Measurements from ENCODE around the gene SYP. TPM values are rescaled to one million over a fixed set of nuclear protein-coding genes. Genes with fewer than 3 reads are reported as not detected.

Gene SYP
- total RNA-seq, 1 donor from 2014 or later, result 1.5 TPM

DNA sequence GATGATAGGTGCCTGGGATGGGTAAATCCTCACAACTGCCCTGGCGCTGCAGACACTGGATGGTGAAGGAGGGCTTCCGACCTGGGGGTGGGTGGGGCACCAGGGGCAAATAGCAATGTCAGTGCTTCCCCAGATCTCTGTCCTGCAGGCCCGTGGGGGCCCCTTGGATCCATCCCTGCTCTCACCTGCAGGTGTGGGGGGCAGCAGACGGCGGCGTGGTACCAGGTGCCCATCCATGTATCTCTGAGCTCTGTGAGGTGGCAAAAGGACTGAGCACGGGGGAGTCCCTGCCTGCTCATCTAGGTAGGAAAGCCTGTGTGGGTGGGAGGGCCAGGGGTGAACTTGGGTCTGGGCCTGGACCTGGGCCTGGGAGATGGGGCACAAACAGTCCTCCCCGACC is 6.5 kb upstream of the SYP start:
- H3K4me1 Mint-ChIP-seq (ENCODE audit: low read depth), result no peaks in the 10 kb centered on the region
- TF ChIP-seq, protein P1, sequence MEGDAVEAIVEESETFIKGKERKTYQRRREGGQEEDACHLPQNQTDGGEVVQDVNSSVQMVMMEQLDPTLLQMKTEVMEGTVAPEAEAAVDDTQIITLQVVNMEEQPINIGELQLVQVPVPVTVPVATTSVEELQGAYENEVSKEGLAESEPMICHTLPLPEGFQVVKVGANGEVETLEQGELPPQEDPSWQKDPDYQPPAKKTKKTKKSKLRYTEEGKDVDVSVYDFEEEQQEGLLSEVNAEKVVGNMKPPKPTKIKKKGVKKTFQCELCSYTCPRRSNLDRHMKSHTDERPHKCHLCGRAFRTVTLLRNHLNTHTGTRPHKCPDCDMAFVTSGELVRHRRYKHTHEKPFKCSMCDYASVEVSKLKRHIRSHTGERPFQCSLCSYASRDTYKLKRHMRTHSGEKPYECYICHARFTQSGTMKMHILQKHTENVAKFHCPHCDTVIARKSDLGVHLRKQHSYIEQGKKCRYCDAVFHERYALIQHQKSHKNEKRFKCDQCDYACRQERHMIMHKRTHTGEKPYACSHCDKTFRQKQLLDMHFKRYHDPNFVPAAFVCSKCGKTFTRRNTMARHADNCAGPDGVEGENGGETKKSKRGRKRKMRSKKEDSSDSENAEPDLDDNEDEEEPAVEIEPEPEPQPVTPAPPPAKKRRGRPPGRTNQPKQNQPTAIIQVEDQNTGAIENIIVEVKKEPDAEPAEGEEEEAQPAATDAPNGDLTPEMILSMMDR (IDR thresholded peaks at IDR 0.05), result no peak
- H3K27me3 Mint-ChIP-seq (ENCODE audit: low read depth), result no peaks in the 10 kb centered on the region
- H3K9me3 Mint-ChIP-seq (ENCODE audit: low read depth), result no peaks in the 10 kb centered on the region
- no peaks in the 10 kb centered on the region for H3K36me3 Mint-ChIP-seq (ENCODE audit: low read depth)
- H3K27ac Mint-ChIP-seq (ENCODE audit: unreplicated experiment), result no peak overlapping the region
- no peak overlapping the region for H3K4me3 Mint-ChIP-seq (ENCODE audit: unreplicated experiment)
- peak; percentile 62 for DNase-seq (ENCODE audit: low spot score)

DNA sequence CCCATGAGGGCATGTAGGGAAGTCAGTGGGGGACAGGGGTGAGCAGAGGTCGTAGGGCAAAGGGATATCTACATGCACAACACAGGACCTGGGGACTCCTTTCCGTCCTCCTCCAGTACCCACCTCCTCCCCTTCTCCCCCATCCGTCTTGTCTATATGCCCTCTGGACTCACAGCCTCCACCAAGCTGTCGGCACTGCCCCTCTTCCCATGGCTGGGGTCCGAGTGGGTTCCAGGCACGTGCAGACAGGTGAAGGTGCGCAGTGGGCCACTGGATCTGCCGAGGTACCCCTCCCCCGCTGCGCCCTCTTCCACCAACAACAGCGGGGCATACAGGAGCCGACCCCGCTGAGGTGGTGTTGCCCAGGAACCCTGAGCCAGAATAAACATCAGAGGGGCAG is 5.5 kb upstream of the SYP start:
- no peaks in the 10 kb centered on the region for H3K36me3 Mint-ChIP-seq (ENCODE audit: low read depth)
- H3K27ac Mint-ChIP-seq (ENCODE audit: unreplicated experiment), result no peak overlapping the region
- H3K4me3 Mint-ChIP-seq (ENCODE audit: unreplicated experiment), result no peak overlapping the region
- H3K27me3 Mint-ChIP-seq (ENCODE audit: low read depth), result no peaks in the 10 kb centered on the region
- peak; percentile 79 for DNase-seq (ENCODE audit: low spot score)
- peaks cover 3% of the 10 kb centered on the region for H3K4me1 Mint-ChIP-seq (ENCODE audit: low read depth)
- no peaks in the 10 kb centered on the region for H3K9me3 Mint-ChIP-seq (ENCODE audit: low read depth)
- TF ChIP-seq, protein P1 (IDR thresholded peaks at IDR 0.05), result no peak

DNA sequence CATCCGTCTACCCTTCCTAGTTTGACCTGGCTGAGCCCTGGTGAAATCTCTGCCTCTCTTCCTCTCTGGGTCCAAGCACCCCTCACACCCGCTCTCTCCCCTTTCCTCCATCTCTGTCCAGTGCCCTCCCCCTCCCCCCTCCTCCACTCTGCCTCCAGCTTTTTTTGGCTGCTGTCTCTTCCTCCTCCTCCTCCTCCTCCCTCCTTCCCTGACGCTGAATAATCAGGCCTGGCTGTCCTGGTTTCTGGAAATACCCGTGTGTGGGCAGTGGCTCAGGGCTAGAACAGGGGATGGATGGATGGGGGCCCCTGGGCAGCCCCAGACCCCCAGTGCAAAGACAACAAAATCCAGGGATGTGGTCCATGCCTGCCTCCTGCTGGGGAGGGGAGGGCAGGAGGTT is 4.7 kb upstream of the SYP start:
- H3K27me3 Mint-ChIP-seq (ENCODE audit: low read depth), result no peaks in the 10 kb centered on the region
- H3K27ac Mint-ChIP-seq (ENCODE audit: unreplicated experiment), result no peak overlapping the region
- no peak overlapping the region for H3K4me3 Mint-ChIP-seq (ENCODE audit: unreplicated experiment)
- TF ChIP-seq, protein P1 (IDR thresholded peaks at IDR 0.05), result no peak
- no peaks in the 10 kb centered on the region for H3K36me3 Mint-ChIP-seq (ENCODE audit: low read depth)
- peak; percentile 13 for DNase-seq (ENCODE audit: low spot score)
- H3K9me3 Mint-ChIP-seq (ENCODE audit: low read depth), result no peaks in the 10 kb centered on the region
- peaks cover 5% of the 10 kb centered on the region for H3K4me1 Mint-ChIP-seq (ENCODE audit: low read depth)

DNA sequence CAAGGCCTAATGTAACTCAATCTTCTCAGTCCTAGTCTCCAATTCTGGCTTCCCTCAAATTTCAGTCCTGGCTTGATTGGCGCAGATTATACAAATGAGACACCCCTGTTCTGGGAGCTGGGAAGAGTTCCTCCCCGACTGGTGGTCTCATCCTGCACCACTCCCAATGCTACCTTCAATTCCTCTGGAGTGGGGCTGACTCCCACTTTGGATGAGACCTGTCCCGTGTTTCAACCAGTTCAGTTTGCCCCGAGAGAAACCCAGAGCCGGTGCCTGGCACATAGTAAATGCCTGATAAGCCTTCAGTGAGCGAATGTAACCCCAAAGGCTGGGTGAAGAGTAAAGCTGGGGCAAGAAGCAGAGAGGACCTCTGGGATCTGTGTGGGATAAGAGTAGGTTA is 4.0 kb upstream of the SYP start:
- Mint-ChIP-seq H3K9me3 (ENCODE audit: low read depth) (no peaks in the 10 kb centered on the region), H3K27me3 (ENCODE audit: low read depth) (no peaks in the 10 kb centered on the region), H3K27ac (ENCODE audit: unreplicated experiment) (no peak overlapping the region), H3K4me1 (ENCODE audit: low read depth) (peaks cover 5% of the 10 kb centered on the region), H3K4me3 (ENCODE audit: unreplicated experiment) (no peak overlapping the region), H3K36me3 (ENCODE audit: low read depth) (no peaks in the 10 kb centered on the region)
- TF ChIP-seq, protein P1 (IDR thresholded peaks at IDR 0.05), result no peak
- peak; percentile 26 for DNase-seq (ENCODE audit: low spot score)

- Mint-ChIP-seq H3K9me3 (ENCODE audit: low read depth) (no peaks in the 10 kb centered on the region), H3K4me3 (ENCODE audit: unreplicated experiment) (no peak overlapping the region), H3K4me1 (ENCODE audit: low read depth) (peaks cover 8% of the 10 kb centered on the region)
Observed at GRCh38 chrX:49203536-49203935, 3.5 kb upstream of the SYP start.

More at GRCh38 chrX:49203536-49203935, 3.5 kb upstream of the SYP start:
- no peaks in the 10 kb centered on the region for H3K36me3 Mint-ChIP-seq (ENCODE audit: low read depth)
- DNase-seq (ENCODE audit: low spot score), result no peak
- H3K27me3 Mint-ChIP-seq (ENCODE audit: low read depth), result no peaks in the 10 kb centered on the region
- TF ChIP-seq, protein P1 (IDR thresholded peaks at IDR 0.05), result no peak
- no peak overlapping the region for H3K27ac Mint-ChIP-seq (ENCODE audit: unreplicated experiment)
